ENCODE data around the gene LCMT1.

Gene LCMT1

GRCh38 chr16:25194273-25194878 is 82.8 kb downstream of the LCMT1 start:
- DNase-seq (ENCODE audit: low read depth in 2 of 2): no peak

GRCh38 chr16:25198021-25198420 is 86.5 kb downstream of the LCMT1 start:
- no peak for DNase-seq (ENCODE audit: low read depth in 2 of 2)

GRCh38 chr16:25199457-25199856 is 87.9 kb downstream of the LCMT1 start:
- no peak for DNase-seq (ENCODE audit: low read depth in 2 of 2)

GRCh38 chr16:25210758-25211157 is 99.2 kb downstream of the LCMT1 start:
- DNase-seq (ENCODE audit: low read depth in 2 of 2): peak in 1 of 2 experiments; percentile 7

- no peak for DNase-seq (ENCODE audit: low read depth in 2 of 2)
Observed at GRCh38 chr16:25212636-25213035, 101.1 kb downstream of the LCMT1 start.

GRCh38 chr16:25213709-25214397 is 102.3 kb downstream of the LCMT1 start:
- DNase-seq (ENCODE audit: low read depth in 2 of 2): no peak

- no peak for DNase-seq (ENCODE audit: low read depth in 2 of 2)
Observed at GRCh38 chr16:25217112-25217511, 105.6 kb downstream of the LCMT1 start.

- DNase-seq (ENCODE audit: low read depth in 2 of 2): no peak
Observed at GRCh38 chr16:25217921-25218320, 106.4 kb downstream of the LCMT1 start.

- no peak for DNase-seq (ENCODE audit: low read depth in 2 of 2)
Observed at GRCh38 chr16:25219070-25219737, 107.7 kb downstream of the LCMT1 start.

GRCh38 chr16:25222959-25223358 is 111.4 kb downstream of the LCMT1 start:
- DNase-seq (ENCODE audit: low read depth in 2 of 2): no peak

- no peak for DNase-seq (ENCODE audit: low read depth in 2 of 2)
Observed at GRCh38 chr16:25223964-25224363, 112.4 kb downstream of the LCMT1 start.

- no peak for DNase-seq (ENCODE audit: low read depth in 2 of 2)
Observed at GRCh38 chr16:25224731-25225319, 113.3 kb downstream of the LCMT1 start.
